ENCODE results near the gene MROH9. TPM values are rescaled to one million over a fixed set of nuclear protein-coding genes. Genes with fewer than 3 reads are reported as not detected.

MROH9 gene
- total RNA-seq, 1 donor from 2014 or later, result not detected

DNA sequence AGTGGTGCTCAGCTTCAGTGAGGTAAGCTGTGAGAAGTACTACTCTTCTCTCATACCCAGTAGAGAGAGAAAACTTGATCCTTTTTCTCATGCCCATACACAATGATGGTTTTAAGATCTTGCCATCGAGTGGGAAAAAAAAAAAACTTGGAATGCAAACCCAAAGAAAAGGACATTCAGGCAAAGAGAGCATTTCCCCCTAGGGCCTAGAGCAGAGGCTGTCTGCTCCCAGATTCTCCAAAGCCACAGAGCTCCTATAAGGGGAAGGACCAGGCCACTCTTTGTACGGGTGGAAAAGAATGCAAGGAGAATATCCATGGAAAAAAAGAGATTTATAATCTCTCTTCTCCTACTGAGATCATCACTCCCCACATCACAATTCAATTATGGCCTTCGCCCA is 34.9 kb downstream of the MROH9 start:
- intact Hi-C loops (cut with DNase I), result loop anchor here (5.0 kb wide), 1 partner anchor 97 kb away; no protein-coding TSS in a partner anchor

DNA sequence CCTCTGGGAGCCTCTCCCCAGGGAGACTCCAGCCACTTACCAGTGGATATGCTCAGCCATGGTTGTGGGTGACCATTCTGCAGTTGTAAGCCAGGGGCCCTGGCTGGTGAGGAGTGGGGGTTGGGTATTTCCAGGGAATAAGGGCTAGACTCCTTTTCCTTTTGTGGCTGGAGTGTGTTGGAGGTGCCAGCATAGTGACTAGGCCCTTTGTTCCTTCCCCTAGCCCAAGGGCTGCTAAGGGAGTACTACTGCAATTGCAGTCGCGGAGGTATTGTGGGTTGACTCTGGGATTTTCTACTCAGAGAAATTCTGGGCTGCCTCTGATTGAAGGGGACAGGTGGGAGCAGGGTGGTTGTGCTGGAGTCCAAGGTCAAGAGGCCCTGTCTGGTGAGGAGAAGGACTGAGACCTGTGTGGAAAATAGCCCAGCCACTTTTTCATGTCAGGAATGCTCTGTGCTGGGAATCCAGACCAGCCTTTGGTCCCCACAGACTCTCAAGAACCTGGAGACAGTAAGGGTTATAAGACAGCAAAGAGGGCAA is 43.1 kb downstream of the MROH9 start:
- no peaks in the 10 kb centered on the region for H3K9me3 ChIP-seq
- no peaks in the 10 kb centered on the region for H3K36me3 ChIP-seq
- H3K27me3 ChIP-seq, result no peaks in the 10 kb centered on the region
- no peak for DNase-seq (ENCODE audit: low spot score in 2 of 2)
- H3K27ac ChIP-seq, result no peak overlapping the region
- intact Hi-C loops (cut with DNase I), result no loop called here
- no peak overlapping the region for H3K4me3 ChIP-seq
- H3K4me1 ChIP-seq, result no peaks in the 10 kb centered on the region
- TF ChIP-seq, protein P1, sequence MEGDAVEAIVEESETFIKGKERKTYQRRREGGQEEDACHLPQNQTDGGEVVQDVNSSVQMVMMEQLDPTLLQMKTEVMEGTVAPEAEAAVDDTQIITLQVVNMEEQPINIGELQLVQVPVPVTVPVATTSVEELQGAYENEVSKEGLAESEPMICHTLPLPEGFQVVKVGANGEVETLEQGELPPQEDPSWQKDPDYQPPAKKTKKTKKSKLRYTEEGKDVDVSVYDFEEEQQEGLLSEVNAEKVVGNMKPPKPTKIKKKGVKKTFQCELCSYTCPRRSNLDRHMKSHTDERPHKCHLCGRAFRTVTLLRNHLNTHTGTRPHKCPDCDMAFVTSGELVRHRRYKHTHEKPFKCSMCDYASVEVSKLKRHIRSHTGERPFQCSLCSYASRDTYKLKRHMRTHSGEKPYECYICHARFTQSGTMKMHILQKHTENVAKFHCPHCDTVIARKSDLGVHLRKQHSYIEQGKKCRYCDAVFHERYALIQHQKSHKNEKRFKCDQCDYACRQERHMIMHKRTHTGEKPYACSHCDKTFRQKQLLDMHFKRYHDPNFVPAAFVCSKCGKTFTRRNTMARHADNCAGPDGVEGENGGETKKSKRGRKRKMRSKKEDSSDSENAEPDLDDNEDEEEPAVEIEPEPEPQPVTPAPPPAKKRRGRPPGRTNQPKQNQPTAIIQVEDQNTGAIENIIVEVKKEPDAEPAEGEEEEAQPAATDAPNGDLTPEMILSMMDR (IDR thresholded peaks at IDR 0.05), result no peak

More for the DNA sequence above, 34.9 kb downstream of the MROH9 start:
- H3K4me3 ChIP-seq, result no peak overlapping the region
- no peaks in the 10 kb centered on the region for H3K27me3 ChIP-seq
- no peaks in the 10 kb centered on the region for H3K36me3 ChIP-seq
- TF ChIP-seq, protein P1 (IDR thresholded peaks at IDR 0.05), result no peak
- DNase-seq (ENCODE audit: low spot score in 2 of 2), result no peak
- no peak overlapping the region for H3K27ac ChIP-seq
- no peaks in the 10 kb centered on the region for H3K4me1 ChIP-seq
- H3K9me3 ChIP-seq, result no peaks in the 10 kb centered on the region

DNA sequence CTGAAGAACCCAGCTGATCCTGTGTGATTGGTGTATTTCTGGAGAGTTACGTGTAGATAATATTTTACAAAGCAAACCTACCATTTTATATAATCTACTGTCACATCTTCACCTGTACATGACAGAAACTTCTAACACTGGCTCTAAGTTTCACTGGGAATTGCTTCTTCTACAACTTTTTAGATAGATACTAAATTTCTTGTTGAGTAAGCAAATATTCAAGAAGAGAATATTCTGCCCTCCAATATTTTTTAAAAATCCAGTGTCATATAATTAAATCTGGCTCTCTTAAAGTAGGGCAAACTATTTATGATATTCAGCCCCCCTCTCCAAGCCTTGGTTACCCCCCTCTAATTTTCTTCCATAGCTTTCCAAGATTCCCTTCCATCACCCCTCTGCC is 50.1 kb downstream of the MROH9 start:
- Histone ChIP-seq H3K4me3 (no peak overlapping the region), H3K4me1 (no peaks in the 10 kb centered on the region), H3K9me3 (no peaks in the 10 kb centered on the region), H3K27me3 (no peaks in the 10 kb centered on the region), H3K27ac (no peak overlapping the region), H3K36me3 (no peaks in the 10 kb centered on the region)
- TF ChIP-seq, protein P1 (IDR thresholded peaks at IDR 0.05), result no peak
- intact Hi-C loops (cut with DNase I), result no loop called here
- no peak for DNase-seq (ENCODE audit: low spot score in 2 of 2)

DNA sequence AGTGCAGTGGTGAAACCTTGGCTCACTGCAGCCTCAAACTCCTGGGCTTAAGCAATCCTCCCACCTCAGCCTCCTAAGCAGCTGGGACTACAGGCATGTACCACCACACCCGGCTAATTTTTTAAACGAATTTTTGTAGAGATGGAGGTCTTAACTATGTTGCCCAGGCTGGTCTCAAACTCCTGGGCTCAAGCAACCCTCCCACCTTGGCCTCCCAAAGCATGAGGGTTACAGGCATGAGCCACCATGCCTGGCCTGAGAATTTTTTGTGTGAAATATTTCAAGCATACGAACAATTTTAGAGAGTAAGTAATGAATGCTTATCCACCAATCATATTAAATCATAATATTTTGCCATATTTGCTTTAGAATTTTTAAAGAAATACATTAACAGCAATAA is 51.6 kb downstream of the MROH9 start:
- Histone ChIP-seq H3K4me1 (no peaks in the 10 kb centered on the region), H3K4me3 (no peak overlapping the region), H3K27me3 (no peaks in the 10 kb centered on the region), H3K36me3 (no peaks in the 10 kb centered on the region), H3K27ac (no peak overlapping the region), H3K9me3 (no peaks in the 10 kb centered on the region)
- TF ChIP-seq, protein P1 (IDR thresholded peaks at IDR 0.05), result no peak
- DNase-seq (ENCODE audit: low spot score in 2 of 2), result no peak
- intact Hi-C loops (cut with DNase I), result no loop called here

DNA sequence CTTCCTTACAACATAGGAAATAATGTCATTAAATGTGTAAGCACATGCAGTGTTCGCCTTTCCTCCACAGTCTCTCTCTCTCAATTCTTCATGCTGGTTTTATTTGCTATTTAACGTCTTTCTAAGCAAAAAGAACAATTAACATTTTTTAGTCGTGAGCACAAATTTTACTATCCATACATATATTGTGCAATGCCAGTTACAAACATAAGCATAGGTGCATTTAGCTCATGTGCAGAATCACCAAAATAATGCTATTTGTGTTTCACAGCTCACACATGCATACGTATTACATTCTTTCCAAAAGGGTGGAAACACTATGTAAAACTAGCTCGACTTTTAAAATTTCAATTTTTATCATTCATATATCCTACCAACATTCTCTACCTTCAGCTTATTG is 52.1 kb downstream of the MROH9 start:
- Histone ChIP-seq H3K36me3 (no peaks in the 10 kb centered on the region), H3K4me1 (no peaks in the 10 kb centered on the region), H3K27me3 (no peaks in the 10 kb centered on the region), H3K27ac (no peak overlapping the region), H3K4me3 (no peak overlapping the region), H3K9me3 (no peaks in the 10 kb centered on the region)
- intact Hi-C loops (cut with DNase I), result no loop called here
- TF ChIP-seq, protein P1 (IDR thresholded peaks at IDR 0.05), result no peak
- DNase-seq (ENCODE audit: low spot score in 2 of 2), result no peak

DNA sequence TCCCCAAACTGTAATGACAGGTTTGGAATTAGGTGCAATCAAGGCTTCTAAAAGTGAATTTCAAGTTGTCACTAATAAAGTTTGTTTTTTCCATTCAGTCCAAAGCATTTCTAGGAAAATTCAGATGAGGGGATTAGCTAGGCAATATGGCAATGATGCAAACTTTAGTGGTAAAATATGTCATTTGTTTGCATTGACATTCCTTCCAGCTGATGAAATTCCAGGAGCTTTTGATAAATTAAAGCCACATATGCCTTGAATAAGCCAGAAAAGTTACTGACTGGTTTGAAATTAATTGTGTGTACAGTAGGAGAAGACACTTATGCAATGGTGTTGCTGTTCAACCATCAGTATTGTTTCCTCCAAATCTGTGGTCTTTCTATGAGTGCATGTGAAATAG is 57.8 kb downstream of the MROH9 start:
- no peaks in the 10 kb centered on the region for H3K4me1 ChIP-seq
- no peak for DNase-seq (ENCODE audit: low spot score in 2 of 2)
- H3K9me3 ChIP-seq, result no peaks in the 10 kb centered on the region
- TF ChIP-seq, protein P1 (IDR thresholded peaks at IDR 0.05), result no peak
- intact Hi-C loops (cut with DNase I), result no loop called here
- no peaks in the 10 kb centered on the region for H3K36me3 ChIP-seq
- no peak overlapping the region for H3K4me3 ChIP-seq
- H3K27ac ChIP-seq, result no peak overlapping the region
- H3K27me3 ChIP-seq, result no peaks in the 10 kb centered on the region
